HepG2 (cell line): ENCODE results near the gene DNAJC8. TPM values are rescaled to one million over a fixed set of nuclear protein-coding genes. Genes with fewer than 3 reads are reported as not detected.

Experiments
- ARID4A ChIP-seq: sonication (generic); formaldehyde crosslinking; IDR thresholded peaks from 2 replicates; pipeline ENCODE4 v1.5.0; 2020; ENCODE audit warnings: mild to moderate bottlenecking, missing genetic modification reagents, borderline replicate concordance
- CBX1 ChIP-seq: IDR thresholded peaks from one replicate; pipeline ENCODE4 v1.6.1; 2016; ENCODE audit warnings: antibody characterized with exemption, low read depth
- CC2D1A ChIP-seq: sonication (generic); formaldehyde crosslinking; IDR thresholded peaks from 2 replicates; pipeline ENCODE4 v1.8.1; 2023; ENCODE audit warnings: mild to moderate bottlenecking, missing genetic modification reagents
- CCDC6 ChIP-seq: sonication (generic); formaldehyde crosslinking; IDR thresholded peaks from 2 replicates; pipeline ENCODE4 v1.8.1; 2022; ENCODE audit warnings: mild to moderate bottlenecking, missing genetic modification reagents, moderate library complexity
- CREB1 ChIP-seq, 2 experiments: fragments of 450-650 bp in 1 of 2; IDR thresholded peaks; 2 replicates each; pipeline ENCODE4 v1.6.1; 2016 to 2017; ENCODE audit warnings: control low read depth in 1 of 2, mild to moderate bottlenecking in 1 of 2, missing compliant biosample characterization in 1 of 2, missing genetic modification characterization in 1 of 2
- FOSL2 ChIP-seq: sonication (generic); formaldehyde crosslinking; IDR thresholded peaks from 2 replicates; pipeline ENCODE4 v1.4.0; 2020; ENCODE audit warnings: missing genetic modification reagents
- HDAC1 ChIP-seq: sonication (generic); formaldehyde crosslinking; IDR thresholded peaks from 2 replicates; pipeline ENCODE4 v1.5.1; 2020; ENCODE audit warnings: mild to moderate bottlenecking, missing genetic modification reagents
- HNRNPH1 ChIP-seq: fragments of 200-400 bp; formaldehyde crosslinking; optimal IDR thresholded peaks from 2 replicates; pipeline ENCODE3; 2017; ENCODE audit warnings: mild to moderate bottlenecking, low read depth, low read length
- HOMEZ ChIP-seq: IDR thresholded peaks from 2 replicates; pipeline ENCODE4 v1.6.1; 2016; ENCODE audit warnings: low read depth
- KAT8 ChIP-seq: IDR thresholded peaks from 2 replicates; pipeline ENCODE4 v1.6.1; 2016; ENCODE audit warnings: missing genetic modification reagents, missing compliant biosample characterization
- KLF11 ChIP-seq: IDR thresholded peaks from 2 replicates; pipeline ENCODE4 v1.6.1; 2016; ENCODE audit warnings: missing compliant biosample characterization
- KLF15 ChIP-seq: sonication (generic); formaldehyde crosslinking; IDR thresholded peaks from 2 replicates; pipeline ENCODE4 v1.8.1; 2023; ENCODE audit warnings: borderline replicate concordance, mild to moderate bottlenecking, inconsistent platforms, missing genetic modification reagents, mixed read lengths
- NR1H2 ChIP-seq: sonication (generic); formaldehyde crosslinking; IDR thresholded peaks from 2 replicates; pipeline ENCODE4 v1.8.1; 2022; ENCODE audit warnings: low read depth, missing genetic modification reagents, borderline replicate concordance
- RBM22 ChIP-seq: fragments of 200-400 bp; formaldehyde crosslinking; optimal IDR thresholded peaks from 2 replicates; pipeline ENCODE3; 2017; ENCODE audit warnings: mild to moderate bottlenecking, low read length, moderate library complexity
- SMARCC2 ChIP-seq: fragments of 450-650 bp; IDR thresholded peaks from 2 replicates; pipeline ENCODE4 v1.6.1; 2017; ENCODE audit warnings: antibody characterized with exemption, mild to moderate bottlenecking
- SRSF9 ChIP-seq: fragments of 200-400 bp; formaldehyde crosslinking; IDR thresholded peaks from 2 replicates; pipeline ENCODE4 v1.6.1; 2018; ENCODE audit warnings: borderline replicate concordance, mild to moderate bottlenecking, low read depth, low read length; ENCODE audit not compliant: insufficient read depth, poor library complexity, severe bottlenecking
- SSRP1 ChIP-seq: IDR thresholded peaks from 2 replicates; pipeline ENCODE4 v1.6.1; 2016; ENCODE audit warnings: control low read depth
- SYNCRIP ChIP-seq: fragments of 200-400 bp; formaldehyde crosslinking; IDR thresholded peaks from 2 replicates; pipeline ENCODE4 v1.6.1; 2018; ENCODE audit warnings: mild to moderate bottlenecking, low read depth, low read length; ENCODE audit not compliant: insufficient read depth
- TAF15 ChIP-seq: fragments of 200-400 bp; formaldehyde crosslinking; IDR thresholded peaks from one replicate; pipeline ENCODE4 v1.6.1; 2018; ENCODE audit warnings: mild to moderate bottlenecking, low read depth, low read length; ENCODE audit not compliant: poor library complexity, severe bottlenecking
- THAP11 ChIP-seq: IDR thresholded peaks from 2 replicates; pipeline ENCODE4 v1.6.1; 2016; ENCODE audit warnings: missing biosample characterization, missing genetic modification reagents
- ZNF547 ChIP-seq: sonication (generic); formaldehyde crosslinking; IDR thresholded peaks from 2 replicates; pipeline ENCODE4 v1.5.1; 2020; ENCODE audit warnings: mild to moderate bottlenecking, missing genetic modification reagents
- ZNF598 ChIP-seq: sonication (generic); formaldehyde crosslinking; IDR thresholded peaks from 2 replicates; pipeline ENCODE4 v1.5.1; 2020; ENCODE audit warnings: mild to moderate bottlenecking, missing genetic modification reagents, borderline replicate concordance
- ZNF614 ChIP-seq: IDR thresholded peaks from 2 replicates; pipeline ENCODE4 v1.6.1; 2018; ENCODE audit warnings: missing biosample characterization, missing genetic modification reagents, inconsistent platforms, borderline replicate concordance
- ZNF7 ChIP-seq: IDR thresholded peaks from 2 replicates; pipeline ENCODE4 v1.6.1; 2016; ENCODE audit warnings: missing biosample characterization, missing genetic modification reagents
- ZNF761 ChIP-seq: sonication (generic); formaldehyde crosslinking; conservative IDR thresholded peaks from 2 replicates; pipeline ENCODE4 v1.4.0; 2020; ENCODE audit warnings: mild to moderate bottlenecking, missing genetic modification reagents
- ZSCAN12 ChIP-seq: sonication (generic); formaldehyde crosslinking; IDR thresholded peaks from 2 replicates; pipeline ENCODE4 v1.9.0; 2021; ENCODE audit warnings: mild to moderate bottlenecking, missing genetic modification reagents
- polyA plus RNA-seq, 8 experiments: library from polyadenylated mRNA; depleted of rRNA in 3 of 8; stranded (reverse) in 7 of 8; unstranded in 1 of 8; fragments of >200 nt; fragmentation: Illumina TruSeq in 4 of 8; extraction: Trizol in 4 of 8; gene quantifications; 2 replicates each; pipeline versions ENCODE4 v1.2.1 to v1.2.3, GENCODE V29; 2011 to 2016; ENCODE audit warnings: low read depth in 4 of 8, missing spikeins in 1 of 8, mixed read lengths in 1 of 8; ENCODE audit not compliant: insufficient read depth in 1 of 8
- total RNA-seq, 5 experiments: library from RNA; depleted of rRNA; stranded (reverse); fragments of >200 nt; fragmentation: Illumina TruSeq; extraction: Trizol; gene quantifications; 2 replicates each; pipeline ENCODE4 v1.2.3, GENCODE V29; 2016; ENCODE audit warnings: low read depth in 1 of 5

Gene DNAJC8
- total and polyA plus RNA-seq, 2 of the 13 experiments (the other 11 are each of a cell fraction or from before 2014, with no cell fraction given): 54.5 to 126 TPM

- peak; percentile 7; the same call in 1 of the 2 replicates for TF ChIP-seq HOMEZ (CRISPR knock-in tag)
- no peak for TF ChIP-seq KLF15 (CRISPR knock-in tag)
- peak; percentile 98 for TF ChIP-seq THAP11
- 0 out of 2 replicates have a peak, but pooled peaks have one; percentile 3 for TF ChIP-seq ZNF7 (CRISPR knock-in tag)
- no peak for TF ChIP-seq CBX1
- no peak for TF ChIP-seq KLF11 (CRISPR knock-in tag)
- TF ChIP-seq SYNCRIP: no peak
- TF ChIP-seq TAF15: no peak
- TF ChIP-seq NR1H2 (CRISPR knock-in tag): no peak
- TF ChIP-seq FOSL2 (CRISPR knock-in tag): peak; percentile 71; the same call in 1 of the 2 replicates
- peak; percentile 65; the same call in 1 of the 2 replicates for TF ChIP-seq ZNF598
- TF ChIP-seq HDAC1 (CRISPR knock-in tag): peak; percentile 82
- peak; percentile 57 for TF ChIP-seq ZNF547 (CRISPR knock-in tag)
- no peak for TF ChIP-seq SMARCC2
- TF ChIP-seq ZNF761: no peak
- peak; percentile 85 for TF ChIP-seq ARID4A (CRISPR knock-in tag)
- TF ChIP-seq CREB1 (IDR thresholded peaks at IDR 0.05): peak; percentile 51; the same call in 1 of the 2 replicates
- TF ChIP-seq CREB1 (CRISPR knock-in tag; IDR thresholded peaks at IDR 0.05): peak; percentile 81
- peak; percentile 36; the same call in 1 of the 2 replicates for TF ChIP-seq KAT8
- no peak for TF ChIP-seq HNRNPH1
- no peak for TF ChIP-seq CC2D1A (CRISPR knock-in tag)
- TF ChIP-seq RBM22: no peak
- no peak for TF ChIP-seq ZNF614 (CRISPR knock-in tag)
- no peak for TF ChIP-seq SRSF9
- peak; percentile 44; the same call in 1 of the 2 replicates for TF ChIP-seq SSRP1 (CRISPR knock-in tag)
- TF ChIP-seq CCDC6 (CRISPR knock-in tag): peak; percentile 84
- TF ChIP-seq ZSCAN12: no peak
Measured at GRCh38 chr1:28259252-28259933, 26.6 kb upstream of the DNAJC8 start, which contains the start of gene SESN2 (continued).
